HEK293T (cell line): ENCODE results near the gene CD24.

Experiments used
- CTCF ChIA-PET: fragments of 350-600 bp; formaldehyde crosslinking; extraction: SDS; loops from one replicate; lab custom pipeline; 2021; ENCODE audit warnings: antibody characterized with exemption, inconsistent platforms; lab: Yijun Ruan, JAX
- POLR2A ChIA-PET: fragments of 350-600 bp; formaldehyde crosslinking; extraction: SDS; loops from one replicate; lab custom pipeline; 2020; ENCODE audit warnings: antibody characterized with exemption, inconsistent platforms; lab: Yijun Ruan, JAX
- DNase-seq: peaks from one replicate; pipeline ENCODE4 v3.0.0; 2012; ENCODE audit warnings: mixed read lengths; ENCODE audit errors: extremely low spot score
- ARNT ChIP-seq: fragments of 450-650 bp; IDR thresholded peaks from 2 replicates; pipeline ENCODE4 v1.6.1; 2017; ENCODE audit warnings: mild to moderate bottlenecking
- BHLHE40 ChIP-seq: fragments of 450-650 bp; IDR thresholded peaks from 2 replicates; pipeline ENCODE4 v1.6.1; 2016; ENCODE audit warnings: mild to moderate bottlenecking, moderate library complexity, borderline replicate concordance
- CTBP1 ChIP-seq: fragments of 450-650 bp; IDR thresholded peaks from 2 replicates; pipeline ENCODE4 v1.6.1; 2016; ENCODE audit warnings: borderline replicate concordance
- ELF4 ChIP-seq: fragments of 450-650 bp; IDR thresholded peaks from 2 replicates; pipeline ENCODE4 v1.6.1; 2017; ENCODE audit warnings: antibody characterized with exemption
- FOXA1 ChIP-seq: fragments of 450-650 bp; IDR thresholded peaks from 2 replicates; pipeline ENCODE4 v1.6.1; 2016; ENCODE audit warnings: mild to moderate bottlenecking
- FOXK2 ChIP-seq: fragments of 450-650 bp; IDR thresholded peaks from 2 replicates; pipeline ENCODE4 v1.6.1; 2016; ENCODE audit warnings: mild to moderate bottlenecking
- FOXM1 ChIP-seq: fragments of 450-650 bp; IDR thresholded peaks from 2 replicates; pipeline ENCODE4 v1.6.1; 2017; ENCODE audit warnings: mild to moderate bottlenecking, borderline replicate concordance
- HDGF ChIP-seq: fragments of 450-650 bp; IDR thresholded peaks from 2 replicates; pipeline ENCODE4 v1.6.1; 2017; ENCODE audit warnings: antibody characterized with exemption, borderline replicate concordance
- L3MBTL2 ChIP-seq: fragments of 450-650 bp; conservative IDR thresholded peaks from 2 replicates; pipeline ENCODE4 v1.6.1; 2016; ENCODE audit warnings: mild to moderate bottlenecking
- LEF1 ChIP-seq: fragments of 450-650 bp; IDR thresholded peaks from 2 replicates; pipeline ENCODE4 v1.6.1; 2017; ENCODE audit warnings: mild to moderate bottlenecking, borderline replicate concordance
- NFRKB ChIP-seq: fragments of 450-650 bp; IDR thresholded peaks from 2 replicates; pipeline ENCODE4 v1.6.1; 2016; ENCODE audit warnings: mild to moderate bottlenecking, moderate library complexity
- SP1 ChIP-seq: fragments of 450-650 bp; IDR thresholded peaks from 2 replicates; pipeline ENCODE4 v1.6.1; 2017
- SUZ12 ChIP-seq: fragments of 450-650 bp; IDR thresholded peaks from 2 replicates; pipeline ENCODE4 v1.6.1; 2016; ENCODE audit warnings: mild to moderate bottlenecking
- TARDBP ChIP-seq: fragments of 450-650 bp; IDR thresholded peaks from 2 replicates; pipeline ENCODE4 v1.6.1; 2016
- ZNF384 ChIP-seq: fragments of 450-650 bp; IDR thresholded peaks from 2 replicates; pipeline ENCODE4 v1.6.1; 2016
- TF ChIP-seq, protein P1 (sequence below): fragments of 450-650 bp; IDR thresholded peaks from 2 replicates; pipeline ENCODE4 v1.6.1; 2016

The CD24 gene

DNA sequence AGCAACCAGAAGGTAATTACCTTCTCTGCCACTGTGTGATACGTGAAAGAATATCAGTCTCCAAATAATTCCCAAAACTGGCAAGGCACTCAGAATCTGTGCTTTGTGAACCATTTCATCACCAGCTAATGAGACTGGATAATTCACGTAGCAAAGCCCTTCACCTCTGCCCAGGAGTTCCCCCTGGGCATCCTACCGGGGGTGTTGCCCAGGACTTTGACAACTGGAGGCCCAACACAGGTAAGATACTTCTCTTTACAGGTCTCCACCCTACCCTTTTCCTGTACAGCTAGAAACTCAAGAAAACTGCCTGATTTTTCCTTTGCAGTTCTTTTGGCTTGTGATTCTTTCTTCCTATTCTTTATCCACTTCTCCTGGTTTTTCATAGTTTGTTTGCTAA, 2.7 kb upstream of the CD24 start:
- ChIA-PET POLR2A (no interaction called here), CTCF (interaction anchor here (0.6 kb wide), 1 partner anchor 422 kb away, joined by 3 read pairs; no protein-coding TSS in a partner anchor)
- TF ChIP-seq ELF4 (no peak), NFRKB (no peak), BHLHE40 (no peak), CTBP1 (no peak), FOXM1 (no peak), SUZ12 (no peak), ARNT (no peak), LEF1 (no peak), FOXA1 (no peak), ZNF384 (no peak)
- TF ChIP-seq, protein P1, sequence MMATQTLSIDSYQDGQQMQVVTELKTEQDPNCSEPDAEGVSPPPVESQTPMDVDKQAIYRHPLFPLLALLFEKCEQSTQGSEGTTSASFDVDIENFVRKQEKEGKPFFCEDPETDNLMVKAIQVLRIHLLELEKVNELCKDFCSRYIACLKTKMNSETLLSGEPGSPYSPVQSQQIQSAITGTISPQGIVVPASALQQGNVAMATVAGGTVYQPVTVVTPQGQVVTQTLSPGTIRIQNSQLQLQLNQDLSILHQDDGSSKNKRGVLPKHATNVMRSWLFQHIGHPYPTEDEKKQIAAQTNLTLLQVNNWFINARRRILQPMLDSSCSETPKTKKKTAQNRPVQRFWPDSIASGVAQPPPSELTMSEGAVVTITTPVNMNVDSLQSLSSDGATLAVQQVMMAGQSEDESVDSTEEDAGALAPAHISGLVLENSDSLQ, result no peak
- no peak for DNase-seq

DNA sequence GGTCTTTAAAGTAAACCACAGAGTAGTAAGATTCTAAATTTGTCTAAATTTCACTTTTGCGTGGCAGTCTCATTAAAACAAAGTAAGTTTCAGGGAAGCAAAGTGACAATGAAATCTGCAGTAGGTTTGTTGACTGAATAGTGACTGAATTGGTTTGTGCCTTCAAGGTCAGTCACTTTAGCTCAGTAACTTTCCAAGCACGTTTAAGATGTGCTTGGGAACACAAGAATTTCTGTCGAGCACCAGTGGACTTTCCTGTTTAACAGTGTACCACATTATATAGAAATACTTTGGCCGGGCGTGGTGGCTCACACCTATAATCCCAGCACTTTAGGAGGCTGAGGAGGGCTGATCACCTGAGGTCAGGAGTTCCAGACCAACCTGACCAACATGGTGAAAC, 1.7 kb upstream of the CD24 start:
- no peak for TF ChIP-seq NFRKB
- no peak for TF ChIP-seq TARDBP
- TF ChIP-seq LEF1, result no peak
- TF ChIP-seq HDGF, result no peak
- no peak for TF ChIP-seq BHLHE40
- no peak for TF ChIP-seq FOXM1
- no peak for TF ChIP-seq L3MBTL2
- no peak for TF ChIP-seq FOXK2
- TF ChIP-seq ARNT, result no peak
- TF ChIP-seq SUZ12, result no peak
- no peak for TF ChIP-seq ZNF384
- TF ChIP-seq, protein P1, result no peak
- TF ChIP-seq FOXA1, result no peak
- TF ChIP-seq SP1, result no peak
- no peak for TF ChIP-seq CTBP1
- ChIA-PET CTCF (interaction anchor here (0.6 kb wide), 1 partner anchor 421 kb away, joined by 3 read pairs; no protein-coding TSS in a partner anchor), POLR2A (no interaction called here)
- DNase-seq, result no peak

DNA sequence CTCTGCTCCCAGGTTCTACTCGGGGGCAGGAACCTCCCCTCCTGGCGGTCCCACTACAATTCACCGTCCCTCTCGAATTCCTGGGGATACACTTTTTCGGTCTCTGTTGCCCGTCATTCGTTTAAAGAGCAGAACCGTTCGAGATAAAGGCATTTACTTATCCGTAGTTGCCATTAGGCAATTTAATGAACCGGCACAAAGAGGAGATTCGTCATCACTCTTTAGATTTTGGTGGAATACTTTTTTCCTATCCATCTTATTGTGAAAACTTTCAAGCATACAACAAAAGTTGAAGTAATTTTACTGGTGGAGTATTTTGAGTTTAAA, 1.2 kb upstream of the CD24 start:
- CTCF ChIA-PET, result no interaction called here
- peak; percentile 12 for DNase-seq
- POLR2A ChIA-PET, result no interaction called here
- no peak for TF ChIP-seq ZNF384
- no peak for TF ChIP-seq TARDBP
- no peak for TF ChIP-seq SP1
- TF ChIP-seq FOXA1, result no peak
- TF ChIP-seq ARNT, result no peak
- TF ChIP-seq, protein P1, result no peak
- TF ChIP-seq FOXK2, result no peak
- no peak for TF ChIP-seq L3MBTL2
- TF ChIP-seq NFRKB, result no peak
- TF ChIP-seq FOXM1, result no peak
- no peak for TF ChIP-seq BHLHE40
- TF ChIP-seq ELF4, result no peak
- TF ChIP-seq CTBP1, result no peak

DNA sequence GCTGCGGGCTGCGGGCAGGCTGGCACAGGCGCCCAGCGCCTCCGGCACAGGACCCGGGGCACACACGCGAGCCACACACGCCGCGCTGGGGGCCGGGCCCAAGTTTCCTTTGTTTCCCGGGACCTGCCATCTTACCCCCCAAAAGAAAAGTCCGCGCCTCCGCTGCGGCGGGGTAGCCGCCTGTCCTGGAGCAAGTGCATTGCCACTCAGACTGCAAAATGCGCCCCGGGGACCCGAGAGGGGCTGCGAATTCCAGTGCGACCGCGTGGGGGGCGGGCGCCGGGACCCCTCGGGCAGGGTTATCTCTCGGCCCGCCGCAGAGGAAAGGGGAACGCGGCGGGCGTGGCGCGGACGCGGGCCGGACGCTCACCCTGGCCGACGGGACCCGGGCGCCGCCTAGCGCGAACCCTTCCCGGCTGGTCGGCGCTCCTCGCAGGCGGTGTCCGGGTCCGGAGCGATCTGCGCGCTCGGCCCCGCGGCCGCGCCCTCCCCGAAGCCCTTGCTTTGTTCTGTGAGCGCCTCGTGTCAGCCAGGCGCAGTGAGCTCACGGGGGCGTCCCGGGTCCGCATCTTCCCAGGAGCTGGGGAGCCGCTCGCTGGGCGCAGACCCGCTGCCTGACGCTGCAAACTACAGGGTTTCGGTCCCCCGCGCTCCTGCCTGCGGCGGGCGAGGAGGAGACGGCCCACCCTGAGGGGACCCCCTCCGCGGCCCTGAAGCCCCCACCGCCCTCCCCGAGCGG, 639 bp upstream of the CD24 start:
- POLR2A ChIA-PET, result no interaction called here
- TF ChIP-seq L3MBTL2 (0 out of 2 replicates have a peak, but pooled peaks have one; percentile 32), HDGF (no peak), ELF4 (no peak), LEF1 (no peak)
- TF ChIP-seq, protein P1, result no peak
- CTCF ChIA-PET, result no interaction called here
- DNase-seq, result peak; percentile 27

DNA sequence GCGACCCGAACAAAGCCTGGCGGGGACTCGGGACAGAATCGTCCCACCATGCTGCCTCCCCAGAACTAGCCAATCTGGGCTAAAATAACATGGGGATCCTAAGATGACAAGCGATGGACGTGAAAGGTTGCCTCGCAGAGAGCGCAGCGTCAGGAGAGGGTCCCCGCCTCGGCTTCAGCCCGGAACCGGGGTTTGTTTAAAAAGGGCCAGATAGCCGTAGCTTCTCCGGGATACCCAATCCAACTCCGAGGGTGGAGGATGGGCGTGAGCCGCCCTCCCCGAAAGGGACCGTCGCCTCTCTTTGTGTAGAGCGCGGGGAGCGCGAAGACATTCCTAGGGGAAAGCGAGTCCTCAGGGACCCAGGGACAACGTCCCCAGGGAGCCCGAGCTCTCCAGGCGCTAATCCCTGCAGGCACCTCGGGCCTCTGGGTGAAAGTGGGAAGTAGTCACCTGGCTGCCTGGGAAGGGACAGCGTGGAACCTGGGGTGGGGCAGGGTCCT, 643 bp downstream of the CD24 start:
- ChIA-PET POLR2A (interaction anchor here (1.3 kb wide), 1 partner anchor 225 kb away, joined by 5 read pairs; no protein-coding TSS in a partner anchor), CTCF (no interaction called here)
- TF ChIP-seq SUZ12 (no peak), FOXK2 (no peak), FOXA1 (no peak), ARNT (no peak), TARDBP (no peak), BHLHE40 (no peak), ZNF384 (no peak), LEF1 (no peak), SP1 (no peak), NFRKB (no peak), HDGF (no peak), FOXM1 (no peak), L3MBTL2 (no peak), ELF4 (no peak), CTBP1 (no peak)
- TF ChIP-seq, protein P1, result no peak
- DNase-seq, result no peak
